Neural progenitor cell (in vitro differentiated cells): ENCODE data around the gene RELCH. TPM values are rescaled to one million over a fixed set of nuclear protein-coding genes. Genes with fewer than 3 reads are reported as not detected.

Experiments
- DNase-seq: peaks from one replicate; pipeline ENCODE4 v3.0.0-alpha.2; 2016; ENCODE audit warnings: low spot score
- H2AFZ ChIP-seq: fragments of 200-600 bp; sonication (generic); replicated peaks from 2 replicates; pipeline ENCODE4 v1.6.1; 2016; ENCODE audit warnings: antibody characterized with exemption
- H3F3A ChIP-seq: fragments of 200-600 bp; sonication (generic); 2 replicates; pipeline ENCODE4 v1.6.1; 2016; ENCODE audit warnings: antibody characterized with exemption, low read depth
- H3K27ac ChIP-seq: fragments of 200-600 bp; sonication (generic); 2 replicates; pipeline ENCODE4 v1.5.1; 2016; ENCODE audit warnings: mild to moderate bottlenecking
- H3K27me3 ChIP-seq: fragments of 200-600 bp; sonication (generic); 2 replicates; pipeline ENCODE4 v1.6.1; 2016; ENCODE audit warnings: mild to moderate bottlenecking, moderate library complexity
- H3K36me3 ChIP-seq: fragments of 200-600 bp; sonication (generic); 2 replicates; pipeline ENCODE4 v1.5.1; 2016
- H3K4me1 ChIP-seq: fragments of 200-600 bp; sonication (generic); 2 replicates; pipeline ENCODE4 v1.6.1; 2016; ENCODE audit warnings: mixed run types
- H3K4me2 ChIP-seq: fragments of 200-600 bp; sonication (generic); 2 replicates; pipeline ENCODE4 v1.6.1; 2016
- H3K4me3 ChIP-seq: fragments of 200-600 bp; sonication (generic); 2 replicates; pipeline ENCODE4 v1.5.1; 2016
- H3K79me2 ChIP-seq: fragments of 200-600 bp; sonication (generic); 2 replicates; pipeline ENCODE4 v1.6.1; 2016; ENCODE audit warnings: low read depth
- H3K9ac ChIP-seq: fragments of 200-600 bp; sonication (generic); 2 replicates; pipeline ENCODE4 v1.6.1; 2016
- H3K9me3 ChIP-seq: fragments of 200-600 bp; sonication (generic); 2 replicates; pipeline ENCODE4 v1.5.1; 2016; ENCODE audit warnings: low read depth
- H4K20me1 ChIP-seq: fragments of 200-600 bp; sonication (generic); 2 replicates; pipeline ENCODE4 v1.6.1; 2016; ENCODE audit warnings: low read depth
- H3K27ac Mint-ChIP-seq: 3 replicates; pipeline ENCODE4 v1.8.0; 2021; ENCODE audit warnings: mixed read lengths
- H3K27me3 Mint-ChIP-seq: 2 replicates; pipeline ENCODE4 v1.8.0; 2022; ENCODE audit warnings: low read depth, mild to moderate bottlenecking, inconsistent platforms, moderate library complexity, mixed read lengths; ENCODE audit not compliant: insufficient read depth
- H3K36me3 Mint-ChIP-seq: 3 replicates; pipeline ENCODE4 v1.8.0; 2021; ENCODE audit warnings: mixed read lengths
- H3K4me1 Mint-ChIP-seq: 3 replicates; pipeline ENCODE4 v1.8.0; 2021; ENCODE audit warnings: mixed read lengths
- H3K4me3 Mint-ChIP-seq: 3 replicates; pipeline ENCODE4 v1.8.0; 2021; ENCODE audit warnings: mild to moderate bottlenecking, moderate library complexity, mixed read lengths
- H3K9me3 Mint-ChIP-seq: 3 replicates; pipeline ENCODE4 v1.8.0; 2020; ENCODE audit warnings: mixed read lengths
- CTCF ChIP-seq: fragments of 200-600 bp; sonication (generic); IDR thresholded peaks from 2 replicates; pipeline ENCODE4 v1.5.1; 2017; ENCODE audit warnings: antibody characterized with exemption, mild to moderate bottlenecking
- EZH2 ChIP-seq: fragments of 200-600 bp; sonication (generic); IDR thresholded peaks from 2 replicates; pipeline ENCODE4 v1.6.1; 2017; ENCODE audit warnings: antibody characterized with exemption, mild to moderate bottlenecking, moderate library complexity
- EZH2phosphoT487 ChIP-seq: fragments of 200-600 bp; sonication (generic); IDR thresholded peaks from 2 replicates; pipeline ENCODE4 v1.6.1; 2017; ENCODE audit warnings: antibody characterized with exemption
- total RNA-seq: library from RNA; depleted of rRNA; stranded (reverse); fragments of >200 nt; gene quantifications from 2 replicates; pipeline ENCODE4 v1.2.3, GENCODE V29; 2015; ENCODE audit warnings: low replicate concordance

Gene RELCH
- total RNA-seq, 1 donor from 2014 or later, result 40.9 TPM

DNA sequence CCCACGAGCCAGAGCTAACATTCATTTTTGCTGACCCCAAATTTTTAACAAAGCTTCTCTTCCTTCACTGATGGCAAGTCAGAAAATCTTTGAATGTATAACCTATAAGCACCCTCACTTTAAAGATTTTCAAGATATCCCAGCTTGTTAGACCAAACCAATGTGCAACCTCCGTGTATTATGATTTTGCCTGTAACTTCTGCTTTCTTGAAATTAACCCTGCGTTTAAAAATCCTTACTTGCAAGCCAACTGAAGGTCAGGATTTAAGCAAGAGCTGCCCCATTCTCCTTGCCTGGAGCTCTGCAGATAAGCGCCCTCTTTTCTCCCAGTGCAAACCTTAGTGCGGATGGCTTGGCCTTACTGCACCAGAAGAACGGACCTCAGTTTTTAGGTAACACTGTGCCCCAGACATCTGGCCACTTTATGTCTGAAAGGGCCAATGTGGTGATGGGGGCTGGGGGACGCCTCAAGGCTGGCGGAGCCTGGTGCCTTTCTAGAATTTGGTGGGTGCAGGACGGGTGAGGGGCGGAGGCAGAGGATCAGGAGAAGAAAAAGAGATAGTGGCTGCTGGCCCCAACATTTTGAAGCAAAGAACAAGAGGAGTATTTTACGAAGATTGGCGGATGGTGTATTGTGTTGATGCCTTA lies 137.2 kb downstream of the RELCH start:
- H3K27ac Mint-ChIP-seq, result no peak overlapping the region

GRCh38 chr18:62324917-62325805 lies 138.1 kb downstream of the RELCH start, which contains the start of gene TNFRSF11A:
Gene TNFRSF11A, plus strand, starts transcription at chr18:62325310. Its CDS starts 43 bp downstream, at chr18:62325353.
- peaks cover 57% of the 10 kb centered on the region for H3K27me3 Mint-ChIP-seq

More for the DNA sequence above, 137.2 kb downstream of the RELCH start:
- Histone ChIP-seq H3K79me2 (no peaks in the 10 kb centered on the region), H4K20me1 (peaks cover 3% of the 10 kb centered on the region), H3F3A (peaks cover 30% of the 10 kb centered on the region), H2AFZ (peak overlapping the region; percentile 95), H3K27me3 (peaks cover 59% of the 10 kb centered on the region), H3K4me2 (peak overlapping the region; percentile 81), H3K9ac (no peak overlapping the region), H3K4me3 (peak overlapping the region; percentile 60), H3K36me3 (no peaks in the 10 kb centered on the region), H3K4me1 (peaks cover 21% of the 10 kb centered on the region), H3K9me3 (no peaks in the 10 kb centered on the region), H3K27ac (no peak overlapping the region)
- no peaks in the 10 kb centered on the region for H3K36me3 Mint-ChIP-seq
- no peaks in the 10 kb centered on the region for H3K9me3 Mint-ChIP-seq
- peak; percentile 28 for DNase-seq
- H3K4me3 Mint-ChIP-seq, result peak overlapping the region; percentile 79
- H3K27me3 Mint-ChIP-seq, result peaks cover 54% of the 10 kb centered on the region
- TF ChIP-seq CTCF, result no peak
- H3K4me1 Mint-ChIP-seq, result peaks cover 8% of the 10 kb centered on the region

GRCh38 chr18:62325806-62326645 lies 139.0 kb downstream of the RELCH start:
- peak; percentile 37 for DNase-seq
- no peak overlapping the region for H3K27ac ChIP-seq
- TF ChIP-seq EZH2 (peak; percentile 79), CTCF (no peak), EZH2phosphoT487 (peak; percentile 65)
- H3K79me2 ChIP-seq, result no peaks in the 10 kb centered on the region
- peak overlapping the region; percentile 69 for H3K4me3 ChIP-seq
- peaks cover 21% of the 10 kb centered on the region for H3K4me1 ChIP-seq
- no peaks in the 10 kb centered on the region for H3K9me3 ChIP-seq
- H3K9me3 Mint-ChIP-seq, result no peaks in the 10 kb centered on the region
- peaks cover 18% of the 10 kb centered on the region for H3K4me1 Mint-ChIP-seq
- H2AFZ ChIP-seq, result peak overlapping the region; percentile 89
- H3K27me3 Mint-ChIP-seq, result peaks cover 59% of the 10 kb centered on the region
- no peaks in the 10 kb centered on the region for H3K36me3 Mint-ChIP-seq
- peaks cover 30% of the 10 kb centered on the region for H3F3A ChIP-seq
- no peak overlapping the region for H3K9ac ChIP-seq
- peaks cover 63% of the 10 kb centered on the region for H3K27me3 ChIP-seq
- H3K4me3 Mint-ChIP-seq, result peak overlapping the region; percentile 84
- peaks cover 3% of the 10 kb centered on the region for H4K20me1 ChIP-seq
- no peak overlapping the region for H3K27ac Mint-ChIP-seq
- no peaks in the 10 kb centered on the region for H3K36me3 ChIP-seq
- peak overlapping the region; percentile 88 for H3K4me2 ChIP-seq

More at GRCh38 chr18:62324917-62325805, 138.1 kb downstream of the RELCH start, which contains the start of gene TNFRSF11A:
- H3K9me3 ChIP-seq, result no peaks in the 10 kb centered on the region
- peaks cover 30% of the 10 kb centered on the region for H3F3A ChIP-seq
- Mint-ChIP-seq H3K9me3 (no peaks in the 10 kb centered on the region), H3K4me1 (peaks cover 13% of the 10 kb centered on the region), H3K27ac (no peak within 1 kb of the TSS), H3K4me3 (peak within 1 kb of the TSS; percentile 84), H3K36me3 (no peaks in the 10 kb centered on the region)
- H3K9ac ChIP-seq, result no peak within 1 kb of the TSS
- H4K20me1 ChIP-seq, result peaks cover 3% of the 10 kb centered on the region
- H3K79me2 ChIP-seq, result no peaks in the 10 kb centered on the region
- no peaks in the 10 kb centered on the region for H3K36me3 ChIP-seq
- H3K4me2 ChIP-seq, result peak within 1 kb of the TSS; percentile 88
- DNase-seq, result peak; percentile 86
- peak; percentile 56 for TF ChIP-seq CTCF
- TF ChIP-seq EZH2phosphoT487, result no peak
- H2AFZ ChIP-seq, result peak within 1 kb of the TSS; percentile 95
- H3K27ac ChIP-seq, result no peak within 1 kb of the TSS
- H3K4me3 ChIP-seq, result peak within 1 kb of the TSS; percentile 69
- peaks cover 63% of the 10 kb centered on the region for H3K27me3 ChIP-seq
- H3K4me1 ChIP-seq, result peaks cover 21% of the 10 kb centered on the region
